NOMO-1 treated with dmso at 0.1 percent for 144 hours (cell line): ENCODE measurements around the gene PACRG.
"Not testable (repeated sequence)": the region's sequence is repeated elsewhere in the genome, so short reads cannot be mapped to it uniquely, and the experiment has no call there.

ENCODE experiments used
- DNase-seq: peaks from one replicate; lab custom pipeline; 2025; ENCODE audit not compliant: unreplicated experiment; lab: John Stamatoyannopoulos, UW

Gene PACRG

GRCh38 chr6:163308629-163309440 lies 581.1 kb downstream of the PACRG start:
- DNase-seq = no peak

GRCh38 chr6:163309491-163310026 lies 581.8 kb downstream of the PACRG start:
- DNase-seq = no peak

GRCh38 chr6:163310096-163310972 lies 582.6 kb downstream of the PACRG start:
- DNase-seq = no peak

GRCh38 chr6:163310973-163311383 lies 583.2 kb downstream of the PACRG start:
- DNase-seq = no peak

- DNase-seq = no peak
Measured at GRCh38 chr6:163311830-163312229, 584.1 kb downstream of the PACRG start.

- DNase-seq = no peak
Measured at GRCh38 chr6:163313566-163313965, 585.8 kb downstream of the PACRG start.

GRCh38 chr6:163313981-163314380 lies 586.2 kb downstream of the PACRG start:
- no peak for DNase-seq

GRCh38 chr6:163314791-163315470 lies 587.2 kb downstream of the PACRG start:
- no peak for DNase-seq

- DNase-seq = not testable (repeated sequence)
Measured at GRCh38 chr6:163316866-163317495, 589.2 kb downstream of the PACRG start.

- no peak for DNase-seq
Measured at GRCh38 chr6:163318071-163318786, 590.5 kb downstream of the PACRG start.

- no peak for DNase-seq
Measured at GRCh38 chr6:163319609-163320366, 592.0 kb downstream of the PACRG start.

- no peak for DNase-seq
Measured at GRCh38 chr6:163320402-163320801, 592.6 kb downstream of the PACRG start.

- DNase-seq = no peak
Measured at GRCh38 chr6:163320804-163321203, 593.0 kb downstream of the PACRG start.

GRCh38 chr6:163321717-163322116 lies 593.9 kb downstream of the PACRG start:
- DNase-seq = no peak

- DNase-seq = no peak
Measured at GRCh38 chr6:163323274-163323673, 595.5 kb downstream of the PACRG start.

- DNase-seq = no peak
Measured at GRCh38 chr6:163323705-163324104, 595.9 kb downstream of the PACRG start.

- DNase-seq = no peak
Measured at GRCh38 chr6:163324326-163324687, 596.5 kb downstream of the PACRG start.

- no peak for DNase-seq
Measured at GRCh38 chr6:163324688-163325389, 597.1 kb downstream of the PACRG start.

- no peak for DNase-seq
Measured at GRCh38 chr6:163325390-163325784, 597.6 kb downstream of the PACRG start.
